WTC11 (cell line): ENCODE data around the gene MYL5. TPM values are rescaled to one million over a fixed set of nuclear protein-coding genes. Genes with fewer than 3 reads are reported as not detected.

Experiments used
- ATAC-seq: fragments of 200-7000 bp; cut with Tn5 transposase; 2 replicates; pipeline ENCODE4 v1.10.0; 2021; ENCODE audit warnings: mild to moderate bottlenecking, moderate library complexity
- CTCF ChIA-PET: fragments of 300-600 bp; sonication (Branson Sonifier 250); formaldehyde crosslinking; loops from one replicate; lab custom pipeline; 2021; ENCODE audit warnings: antibody characterized with exemption; lab: Charles Lee
- POLR2A ChIA-PET: fragments of 350-600 bp; sonication (Branson Sonifier 250); formaldehyde crosslinking; loops from one replicate; lab custom pipeline; 2021; ENCODE audit warnings: antibody characterized with exemption; lab: Charles Lee
- DNase-seq: peaks from one replicate; pipeline ENCODE4 v3.0.0; 2021; ENCODE audit warnings: low spot score
- H3K27ac Mint-ChIP-seq: 2 replicates; pipeline ENCODE4 v1.8.0; 2021; ENCODE audit warnings: mixed read lengths
- H3K27me3 Mint-ChIP-seq: 2 replicates; pipeline ENCODE4 v1.8.0; 2021; ENCODE audit warnings: low read depth, mild to moderate bottlenecking, moderate library complexity, mixed read lengths
- H3K36me3 Mint-ChIP-seq: 2 replicates; pipeline ENCODE4 v1.8.0; 2021; ENCODE audit warnings: mixed read lengths
- H3K4me1 Mint-ChIP-seq: 2 replicates; pipeline ENCODE4 v1.8.0; 2022; ENCODE audit warnings: mixed read lengths
- H3K4me3 Mint-ChIP-seq: 2 replicates; pipeline ENCODE4 v1.8.0; 2021; ENCODE audit warnings: mild to moderate bottlenecking, moderate library complexity, mixed read lengths
- H3K9me3 Mint-ChIP-seq: 2 replicates; pipeline ENCODE4 v1.8.0; 2021; ENCODE audit warnings: mixed read lengths
- ATF3 ChIP-seq: sonication (generic); formaldehyde crosslinking; conservative IDR thresholded peaks from 2 replicates; pipeline ENCODE4 v1.8.1; 2022; ENCODE audit warnings: mild to moderate bottlenecking, missing genetic modification reagents
- CBFB ChIP-seq: sonication (generic); formaldehyde crosslinking; IDR thresholded peaks from 2 replicates; pipeline ENCODE4 v1.8.1; 2022; ENCODE audit warnings: mild to moderate bottlenecking, low read depth, missing genetic modification reagents
- E2F4 ChIP-seq: sonication (generic); formaldehyde crosslinking; IDR thresholded peaks from 2 replicates; pipeline ENCODE4 v1.8.1; 2022; ENCODE audit warnings: low read depth, mild to moderate bottlenecking, moderate library complexity, missing genetic modification reagents, borderline replicate concordance
- FOXJ3 ChIP-seq: sonication (generic); formaldehyde crosslinking; IDR thresholded peaks from 2 replicates; pipeline ENCODE4 v1.9.0; 2021; ENCODE audit warnings: missing genetic modification reagents, mild to moderate bottlenecking, borderline replicate concordance
- FOXK1 ChIP-seq: sonication (generic); formaldehyde crosslinking; IDR thresholded peaks from 2 replicates; pipeline ENCODE4 v1.8.0; 2022; ENCODE audit warnings: mild to moderate bottlenecking, moderate library complexity, missing genetic modification reagents
- NFE2L1 ChIP-seq: sonication (generic); formaldehyde crosslinking; IDR thresholded peaks from 2 replicates; pipeline ENCODE4 v1.8.1; 2023; ENCODE audit warnings: missing genetic modification reagents
- NFYB ChIP-seq: sonication (generic); formaldehyde crosslinking; conservative IDR thresholded peaks from 2 replicates; pipeline ENCODE4 v1.8.0; 2022; ENCODE audit warnings: low read depth, missing genetic modification reagents
- PRRX2 ChIP-seq: fragments of 250-450 bp; sonication (Bioruptor Pico); IDR thresholded peaks from 2 replicates; pipeline ENCODE4 v1.8.0; 2021; ENCODE audit warnings: mild to moderate bottlenecking
- SMAD4 ChIP-seq: sonication (generic); formaldehyde crosslinking; IDR thresholded peaks from 2 replicates; pipeline ENCODE4 v1.8.0; 2022; ENCODE audit warnings: mild to moderate bottlenecking, missing genetic modification reagents
- TP53 ChIP-seq: sonication (generic); formaldehyde crosslinking; IDR thresholded peaks from 2 replicates; pipeline ENCODE4 v1.8.1; 2023; ENCODE audit warnings: mild to moderate bottlenecking, missing genetic modification reagents
- USF1 ChIP-seq: sonication (generic); formaldehyde crosslinking; IDR thresholded peaks from 2 replicates; pipeline ENCODE4 v1.8.0; 2022; ENCODE audit warnings: mild to moderate bottlenecking, missing genetic modification reagents
- ZNF423 ChIP-seq: fragments of 250-450 bp; sonication (Bioruptor Pico); IDR thresholded peaks from 2 replicates; pipeline ENCODE4 v2.1.2; 2022; ENCODE audit warnings: mild to moderate bottlenecking, moderate library complexity
- ZNF425 ChIP-seq: fragments of 250-450 bp; sonication (Bioruptor Pico); conservative IDR thresholded peaks from 2 replicates; pipeline ENCODE4 v1.9.0; 2021; ENCODE audit warnings: mild to moderate bottlenecking
- total RNA-seq: library from RNA; stranded (reverse); gene quantifications from 3 replicates; pipeline ENCODE4 v1.2.3, GENCODE V29; 2021
- TF ChIP-seq, protein P1 (sequence below): sonication (generic); formaldehyde crosslinking; IDR thresholded peaks from 2 replicates; pipeline ENCODE4 v1.8.0; 2022; ENCODE audit warnings: mild to moderate bottlenecking, missing genetic modification reagents
- TF ChIP-seq, protein P2 (sequence below): sonication (generic); formaldehyde crosslinking; IDR thresholded peaks from 2 replicates; pipeline ENCODE4 v1.8.1; 2022; ENCODE audit warnings: mild to moderate bottlenecking, missing genetic modification reagents, moderate library complexity, borderline replicate concordance
- TF ChIP-seq, protein P3 (sequence below): sonication (generic); formaldehyde crosslinking; IDR thresholded peaks from 2 replicates; pipeline ENCODE4 v1.8.0; 2022; ENCODE audit warnings: mild to moderate bottlenecking, missing genetic modification reagents
- TF ChIP-seq, protein P4 (sequence below): sonication (generic); formaldehyde crosslinking; IDR thresholded peaks from 2 replicates; pipeline ENCODE4 v1.8.0; 2023; ENCODE audit warnings: mild to moderate bottlenecking, missing genetic modification reagents
- TF ChIP-seq, protein P5 (sequence below): sonication (generic); formaldehyde crosslinking; IDR thresholded peaks from 2 replicates; pipeline ENCODE4 v1.8.0; 2023; ENCODE audit warnings: missing genetic modification reagents

The MYL5 gene
- total RNA-seq, 1 experiment from 2014 or later, result 22.2 TPM

- CTCF ChIA-PET, result interaction anchor here (1.1 to 2.4 kb wide), 2 partner anchors 24 to 34 kb away, joined by 5 to 7 read pairs; no protein-coding TSS in a partner anchor
- H3K9me3 Mint-ChIP-seq, result peaks cover 11% of the 10 kb centered on the region
- peaks cover 10% of the 10 kb centered on the region; the same call in 1 of the 2 replicates for H3K4me1 Mint-ChIP-seq
- peaks cover 24% of the 10 kb centered on the region for H3K36me3 Mint-ChIP-seq
- POLR2A ChIA-PET, result no interaction called here
- no peak overlapping the region for H3K27ac Mint-ChIP-seq
- ATAC-seq (no peak), DNase-seq (no peak)
- H3K4me3 Mint-ChIP-seq, result peak overlapping the region; percentile 43
- peaks cover 5% of the 10 kb centered on the region; the same call in 1 of the 2 replicates for H3K27me3 Mint-ChIP-seq
- TF ChIP-seq, protein P1, sequence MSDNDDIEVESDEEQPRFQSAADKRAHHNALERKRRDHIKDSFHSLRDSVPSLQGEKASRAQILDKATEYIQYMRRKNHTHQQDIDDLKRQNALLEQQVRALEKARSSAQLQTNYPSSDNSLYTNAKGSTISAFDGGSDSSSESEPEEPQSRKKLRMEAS (CRISPR knock-in tag), result no peak
- no peak for TF ChIP-seq E2F4
- TF ChIP-seq, protein P2, sequence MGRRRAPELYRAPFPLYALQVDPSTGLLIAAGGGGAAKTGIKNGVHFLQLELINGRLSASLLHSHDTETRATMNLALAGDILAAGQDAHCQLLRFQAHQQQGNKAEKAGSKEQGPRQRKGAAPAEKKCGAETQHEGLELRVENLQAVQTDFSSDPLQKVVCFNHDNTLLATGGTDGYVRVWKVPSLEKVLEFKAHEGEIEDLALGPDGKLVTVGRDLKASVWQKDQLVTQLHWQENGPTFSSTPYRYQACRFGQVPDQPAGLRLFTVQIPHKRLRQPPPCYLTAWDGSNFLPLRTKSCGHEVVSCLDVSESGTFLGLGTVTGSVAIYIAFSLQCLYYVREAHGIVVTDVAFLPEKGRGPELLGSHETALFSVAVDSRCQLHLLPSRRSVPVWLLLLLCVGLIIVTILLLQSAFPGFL (CRISPR knock-in tag), result no peak
- no peak for TF ChIP-seq ZNF425
- no peak for TF ChIP-seq TP53 (CRISPR knock-in tag)
- TF ChIP-seq, protein P3, sequence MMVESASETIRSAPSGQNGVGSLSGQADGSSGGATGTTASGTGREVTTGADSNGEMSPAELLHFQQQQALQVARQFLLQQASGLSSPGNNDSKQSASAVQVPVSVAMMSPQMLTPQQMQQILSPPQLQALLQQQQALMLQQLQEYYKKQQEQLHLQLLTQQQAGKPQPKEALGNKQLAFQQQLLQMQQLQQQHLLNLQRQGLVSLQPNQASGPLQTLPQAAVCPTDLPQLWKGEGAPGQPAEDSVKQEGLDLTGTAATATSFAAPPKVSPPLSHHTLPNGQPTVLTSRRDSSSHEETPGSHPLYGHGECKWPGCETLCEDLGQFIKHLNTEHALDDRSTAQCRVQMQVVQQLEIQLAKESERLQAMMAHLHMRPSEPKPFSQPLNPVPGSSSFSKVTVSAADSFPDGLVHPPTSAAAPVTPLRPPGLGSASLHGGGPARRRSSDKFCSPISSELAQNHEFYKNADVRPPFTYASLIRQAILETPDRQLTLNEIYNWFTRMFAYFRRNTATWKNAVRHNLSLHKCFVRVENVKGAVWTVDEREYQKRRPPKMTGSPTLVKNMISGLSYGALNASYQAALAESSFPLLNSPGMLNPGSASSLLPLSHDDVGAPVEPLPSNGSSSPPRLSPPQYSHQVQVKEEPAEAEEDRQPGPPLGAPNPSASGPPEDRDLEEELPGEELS (CRISPR knock-in tag), result no peak
- TF ChIP-seq, protein P4, sequence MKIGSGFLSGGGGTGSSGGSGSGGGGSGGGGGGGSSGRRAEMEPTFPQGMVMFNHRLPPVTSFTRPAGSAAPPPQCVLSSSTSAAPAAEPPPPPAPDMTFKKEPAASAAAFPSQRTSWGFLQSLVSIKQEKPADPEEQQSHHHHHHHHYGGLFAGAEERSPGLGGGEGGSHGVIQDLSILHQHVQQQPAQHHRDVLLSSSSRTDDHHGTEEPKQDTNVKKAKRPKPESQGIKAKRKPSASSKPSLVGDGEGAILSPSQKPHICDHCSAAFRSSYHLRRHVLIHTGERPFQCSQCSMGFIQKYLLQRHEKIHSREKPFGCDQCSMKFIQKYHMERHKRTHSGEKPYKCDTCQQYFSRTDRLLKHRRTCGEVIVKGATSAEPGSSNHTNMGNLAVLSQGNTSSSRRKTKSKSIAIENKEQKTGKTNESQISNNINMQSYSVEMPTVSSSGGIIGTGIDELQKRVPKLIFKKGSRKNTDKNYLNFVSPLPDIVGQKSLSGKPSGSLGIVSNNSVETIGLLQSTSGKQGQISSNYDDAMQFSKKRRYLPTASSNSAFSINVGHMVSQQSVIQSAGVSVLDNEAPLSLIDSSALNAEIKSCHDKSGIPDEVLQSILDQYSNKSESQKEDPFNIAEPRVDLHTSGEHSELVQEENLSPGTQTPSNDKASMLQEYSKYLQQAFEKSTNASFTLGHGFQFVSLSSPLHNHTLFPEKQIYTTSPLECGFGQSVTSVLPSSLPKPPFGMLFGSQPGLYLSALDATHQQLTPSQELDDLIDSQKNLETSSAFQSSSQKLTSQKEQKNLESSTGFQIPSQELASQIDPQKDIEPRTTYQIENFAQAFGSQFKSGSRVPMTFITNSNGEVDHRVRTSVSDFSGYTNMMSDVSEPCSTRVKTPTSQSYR (CRISPR knock-in tag), result no peak
- TF ChIP-seq NFE2L1 (CRISPR knock-in tag), result no peak
- TF ChIP-seq, protein P5, sequence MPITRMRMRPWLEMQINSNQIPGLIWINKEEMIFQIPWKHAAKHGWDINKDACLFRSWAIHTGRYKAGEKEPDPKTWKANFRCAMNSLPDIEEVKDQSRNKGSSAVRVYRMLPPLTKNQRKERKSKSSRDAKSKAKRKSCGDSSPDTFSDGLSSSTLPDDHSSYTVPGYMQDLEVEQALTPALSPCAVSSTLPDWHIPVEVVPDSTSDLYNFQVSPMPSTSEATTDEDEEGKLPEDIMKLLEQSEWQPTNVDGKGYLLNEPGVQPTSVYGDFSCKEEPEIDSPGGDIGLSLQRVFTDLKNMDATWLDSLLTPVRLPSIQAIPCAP (CRISPR knock-in tag), result no peak
- TF ChIP-seq FOXK1 (CRISPR knock-in tag), result no peak
- TF ChIP-seq SMAD4 (CRISPR knock-in tag), result no peak
These were observed 33.7 kb downstream of the MYL5 start for GRCh38 chr4:707929-708630.

DNA sequence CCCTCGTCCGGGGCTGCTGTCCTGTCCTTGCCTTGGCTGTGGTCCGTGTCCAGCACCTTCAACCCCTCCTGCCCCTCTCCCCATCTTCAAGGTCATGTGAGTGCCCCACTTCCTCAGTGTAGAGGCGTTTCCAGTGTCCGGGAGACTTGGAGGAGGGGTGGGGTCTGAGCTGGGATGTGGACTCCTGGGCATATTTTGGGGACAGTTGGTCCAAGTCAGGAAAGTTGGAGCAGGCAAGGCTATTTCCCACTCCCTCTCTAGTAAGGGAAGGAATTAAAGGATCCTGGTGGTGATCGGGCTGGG, 34.2 kb downstream of the MYL5 start:
- CTCF ChIA-PET, result interaction anchor here (2.4 kb wide), 1 partner anchor 25 kb away, joined by 7 read pairs; no protein-coding TSS in a partner anchor
- no peak for DNase-seq
- POLR2A ChIA-PET, result no interaction called here

More for the DNA sequence above, 34.2 kb downstream of the MYL5 start:
- Mint-ChIP-seq H3K27ac (no peak overlapping the region), H3K4me1 (peaks cover 10% of the 10 kb centered on the region; the same call in 1 of the 2 replicates), H3K27me3 (peaks cover 5% of the 10 kb centered on the region; the same call in 1 of the 2 replicates), H3K36me3 (peaks cover 24% of the 10 kb centered on the region), H3K9me3 (peaks cover 11% of the 10 kb centered on the region), H3K4me3 (no peak overlapping the region)
- TF ChIP-seq USF1 (no peak), ATF3 (CRISPR knock-in tag) (no peak), ZNF423 (CRISPR knock-in tag) (no peak), FOXJ3 (CRISPR knock-in tag) (no peak), PRRX2 (CRISPR knock-in tag) (no peak), NFYB (CRISPR knock-in tag) (no peak), CBFB (CRISPR knock-in tag) (no peak)
- no peak for ATAC-seq
